ENCODE measurements around the gene IFNL3. TPM values are rescaled to one million over a fixed set of nuclear protein-coding genes. Genes with fewer than 3 reads are reported as not detected.

IFNL3 gene
- total and polyA plus RNA-seq, 5 donors: not detected

DNA sequence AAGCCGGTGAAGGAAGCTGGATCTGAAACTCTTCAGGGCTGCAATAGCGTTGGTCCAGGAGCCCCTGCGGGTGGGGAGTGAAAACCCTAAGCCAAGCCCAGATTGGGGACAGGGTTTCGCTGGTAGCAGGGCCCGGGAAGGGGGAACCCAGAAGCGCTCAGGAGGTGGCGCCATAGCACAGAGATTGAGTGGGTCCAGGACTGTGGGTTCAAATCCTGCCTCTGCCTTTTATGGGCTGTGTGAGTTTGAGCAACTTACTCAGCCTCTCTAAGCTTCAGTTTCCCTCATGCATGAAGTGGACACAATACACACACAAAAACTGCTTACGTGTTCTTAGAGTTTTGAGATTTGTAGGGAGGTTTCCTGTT, 32.4 kb downstream of the IFNL3 start:
- DNase-seq (peak in 2 of 3 donors; percentile 51 to 73), ATAC-seq (peak in 1 of 2 donors; percentile 18)
- H3K9me3 ChIP-seq (ENCODE audit: control insufficient read depth, low read length): no peaks in the 10 kb centered on the region
- H3K4me3 ChIP-seq (ENCODE audit: low read length): no peak overlapping the region
- no peaks in the 10 kb centered on the region for H3K4me1 ChIP-seq (ENCODE audit: control insufficient read depth, insufficient read depth, low read length)
- no peak overlapping the region for H3K27ac ChIP-seq (ENCODE audit: low read length)
- 22% methylated on average over 8 of the region's 8 CpGs for WGBS
- intact Hi-C loops (cut with DNase I): no loop called here
- no peaks in the 10 kb centered on the region for H3K27me3 ChIP-seq (ENCODE audit: control insufficient read depth, insufficient read depth)

- H3K4me1 ChIP-seq (ENCODE audit: control insufficient read depth, insufficient read depth, low read length): no peaks in the 10 kb centered on the region
- H3K27ac ChIP-seq (ENCODE audit: low read length): no peak overlapping the region
- DNase-seq (no peak), ATAC-seq (no peak)
- H3K27me3 ChIP-seq (ENCODE audit: control insufficient read depth, insufficient read depth): no peaks in the 10 kb centered on the region
- H3K4me3 ChIP-seq (ENCODE audit: low read length): no peak overlapping the region
- WGBS: 64% methylated on average over 13 of the region's 13 CpGs
- H3K9me3 ChIP-seq (ENCODE audit: control insufficient read depth, low read length): no peaks in the 10 kb centered on the region
- intact Hi-C loops (cut with DNase I): no loop called here
These were observed 33.0 kb downstream of the IFNL3 start for GRCh38 chr19:39211731-39212374.

DNA sequence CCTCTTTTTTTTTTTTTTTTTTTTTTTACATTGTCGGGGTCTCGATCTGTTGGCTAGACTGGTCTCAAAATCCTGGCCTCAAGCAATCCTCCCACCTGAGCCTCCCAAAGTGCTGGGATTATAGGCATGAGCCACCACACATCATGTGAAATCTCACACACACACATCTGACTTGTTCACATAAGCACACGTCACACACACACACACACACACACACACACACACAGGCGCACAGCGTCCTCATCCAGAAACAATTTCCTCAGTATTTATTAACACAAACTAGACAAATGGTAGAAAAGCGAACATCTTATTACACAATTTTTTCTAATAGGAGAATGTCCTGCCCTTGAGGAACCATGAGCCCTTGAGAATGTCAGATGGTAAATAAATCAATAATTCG, 35.6 kb downstream of the IFNL3 start:
- H3K27me3 ChIP-seq (ENCODE audit: control insufficient read depth, insufficient read depth): no peaks in the 10 kb centered on the region
- intact Hi-C loops (cut with DNase I): no loop called here
- no peaks in the 10 kb centered on the region for H3K4me1 ChIP-seq (ENCODE audit: control insufficient read depth, insufficient read depth, low read length)
- H3K9me3 ChIP-seq (ENCODE audit: control insufficient read depth, low read length): no peaks in the 10 kb centered on the region
- H3K4me3 ChIP-seq (ENCODE audit: low read length): no peak overlapping the region
- no peak overlapping the region for H3K27ac ChIP-seq (ENCODE audit: low read length)
- DNase-seq: no peak
- no peak for ATAC-seq
- WGBS: 79% methylated on average over 7 of the region's 7 CpGs

- no peaks in the 10 kb centered on the region for H3K27me3 ChIP-seq (ENCODE audit: control insufficient read depth, insufficient read depth)
- H3K4me1 ChIP-seq (ENCODE audit: control insufficient read depth, insufficient read depth, low read length): no peaks in the 10 kb centered on the region
- H3K9me3 ChIP-seq (ENCODE audit: control insufficient read depth, low read length): no peaks in the 10 kb centered on the region
- intact Hi-C loops (cut with DNase I): no loop called here
- H3K4me3 ChIP-seq (ENCODE audit: low read length): no peak overlapping the region
- ATAC-seq: no peak
- DNase-seq: no peak
- H3K27ac ChIP-seq (ENCODE audit: low read length): no peak overlapping the region
- 71% methylated on average over 9 of the region's 9 CpGs for WGBS
These were observed 36.5 kb downstream of the IFNL3 start for GRCh38 chr19:39208175-39208795.

GRCh38 chr19:39207293-39207836, 37.4 kb downstream of the IFNL3 start:
- Histone ChIP-seq H3K27me3 (ENCODE audit: control insufficient read depth, insufficient read depth) (no peaks in the 10 kb centered on the region), H3K27ac (ENCODE audit: low read length) (no peak overlapping the region), H3K4me3 (ENCODE audit: low read length) (no peak overlapping the region), H3K9me3 (ENCODE audit: control insufficient read depth, low read length) (no peaks in the 10 kb centered on the region), H3K4me1 (ENCODE audit: control insufficient read depth, insufficient read depth, low read length) (no peaks in the 10 kb centered on the region)
- WGBS: 71% methylated on average over 6 of the region's 6 CpGs
- DNase-seq (no peak), ATAC-seq (no peak)
- intact Hi-C loops (cut with DNase I): no loop called here

- no peak for ATAC-seq
- Histone ChIP-seq H3K27ac (ENCODE audit: low read length) (no peak overlapping the region), H3K9me3 (ENCODE audit: control insufficient read depth, low read length) (no peaks in the 10 kb centered on the region), H3K27me3 (ENCODE audit: control insufficient read depth, insufficient read depth) (no peaks in the 10 kb centered on the region), H3K4me1 (ENCODE audit: control insufficient read depth, insufficient read depth, low read length) (no peaks in the 10 kb centered on the region), H3K4me3 (ENCODE audit: low read length) (no peak overlapping the region)
- intact Hi-C loops (cut with DNase I): no loop called here
- DNase-seq: no peak
- WGBS: 87% methylated on average over 6 of the region's 6 CpGs
These were observed 38.7 kb downstream of the IFNL3 start for GRCh38 chr19:39206122-39206521.

- Histone ChIP-seq H3K4me1 (ENCODE audit: control insufficient read depth, insufficient read depth, low read length) (no peaks in the 10 kb centered on the region), H3K27ac (ENCODE audit: low read length) (no peak overlapping the region), H3K4me3 (ENCODE audit: low read length) (no peak overlapping the region), H3K9me3 (ENCODE audit: control insufficient read depth, low read length) (no peaks in the 10 kb centered on the region), H3K27me3 (ENCODE audit: control insufficient read depth, insufficient read depth) (no peaks in the 10 kb centered on the region)
- ATAC-seq (no peak), DNase-seq (no peak)
- intact Hi-C loops (cut with DNase I): no loop called here
- 73% methylated on average over 3 of the region's 3 CpGs for WGBS
These were observed 39.4 kb downstream of the IFNL3 start for GRCh38 chr19:39205449-39205764.

DNA sequence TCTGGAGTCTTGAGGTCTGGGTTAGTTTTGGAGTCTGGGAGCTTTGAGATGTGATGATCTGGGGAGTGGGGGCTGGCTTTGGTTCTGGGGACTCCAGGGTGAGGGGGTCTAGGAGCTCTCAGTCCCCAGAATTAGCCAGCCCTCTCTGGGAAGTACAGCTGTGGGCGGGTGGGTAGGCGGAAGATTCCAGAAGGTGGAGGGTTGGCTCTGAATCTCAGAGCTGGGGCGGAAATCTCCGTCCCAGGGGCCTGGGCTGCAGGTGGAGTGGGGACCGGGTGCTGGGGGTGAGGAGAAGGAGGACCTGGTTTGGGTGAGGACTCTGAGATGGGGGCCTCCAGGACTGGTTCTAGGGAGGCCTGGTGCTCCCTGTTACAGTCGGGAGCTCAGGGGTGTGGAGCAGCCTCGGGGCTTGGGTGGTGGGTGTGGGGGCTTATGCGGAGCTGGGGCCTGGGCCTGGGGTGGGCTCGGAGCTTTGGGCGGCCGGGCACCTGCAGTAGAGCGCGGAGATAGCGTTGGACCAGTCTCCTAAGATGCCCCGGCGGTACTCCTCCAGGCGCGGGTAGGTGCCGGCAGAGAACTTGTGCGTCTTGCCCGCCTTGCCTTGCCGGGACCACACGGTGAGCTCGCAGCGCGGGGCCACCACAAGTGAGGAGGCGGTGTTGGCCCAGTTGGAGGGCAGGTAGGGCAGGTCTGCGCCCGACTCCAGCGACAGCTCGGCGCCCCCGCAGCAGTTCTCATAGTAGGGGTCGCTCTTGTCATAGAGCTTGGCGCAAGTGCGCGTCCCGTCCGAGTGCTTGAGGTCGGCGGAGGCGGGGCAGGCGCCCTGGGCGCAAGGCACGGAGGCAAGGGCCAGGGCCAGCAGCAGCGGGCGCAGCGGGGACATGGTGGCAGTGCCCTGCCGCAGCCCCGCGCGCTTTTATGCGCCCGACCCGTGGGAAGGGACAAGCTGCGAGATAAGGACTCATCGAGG, 41.1 kb downstream of the IFNL3 start, which contains the start of gene SYCN:
Gene SYCN (minus strand): TSS at position 892 of the 970 bp plus-strand sequence. CDS start 9 bp downstream, at position 883.
- ATAC-seq (peak in 1 of 2 donors; percentile 15), DNase-seq (no peak)
- WGBS: 21% methylated on average over 57 of the region's 57 CpGs
- no peaks in the 10 kb centered on the region for H3K4me1 ChIP-seq (ENCODE audit: control insufficient read depth, insufficient read depth, low read length)
- H3K27me3 ChIP-seq (ENCODE audit: control insufficient read depth, insufficient read depth): no peaks in the 10 kb centered on the region
- H3K9me3 ChIP-seq (ENCODE audit: control insufficient read depth, low read length): no peaks in the 10 kb centered on the region
- no peak within 1 kb of the TSS for H3K4me3 ChIP-seq (ENCODE audit: low read length)
- no peak within 1 kb of the TSS for H3K27ac ChIP-seq (ENCODE audit: low read length)
- intact Hi-C loops (cut with DNase I): no loop called here

DNA sequence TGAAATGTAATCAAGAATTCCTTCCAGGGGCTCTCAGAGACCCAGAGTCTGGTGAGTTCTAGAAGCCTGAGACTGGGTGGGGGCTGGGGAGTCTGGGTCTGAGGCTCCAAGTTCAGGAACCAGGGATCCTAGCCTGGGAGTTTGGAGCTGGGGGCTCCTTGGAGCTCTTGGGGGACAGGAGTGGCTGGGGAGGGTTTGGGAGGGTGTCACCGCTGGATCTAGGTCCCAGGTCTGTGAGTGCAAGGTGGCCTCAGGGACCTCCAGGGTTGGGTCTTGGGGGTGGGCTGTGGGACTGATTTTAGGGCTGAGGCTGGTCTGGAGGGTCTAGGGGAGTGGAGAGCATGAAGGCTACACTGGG, 41.8 kb downstream of the IFNL3 start:
- intact Hi-C loops (cut with DNase I): no loop called here
- H3K4me3 ChIP-seq (ENCODE audit: low read length): no peak overlapping the region
- H3K9me3 ChIP-seq (ENCODE audit: control insufficient read depth, low read length): no peaks in the 10 kb centered on the region
- H3K4me1 ChIP-seq (ENCODE audit: control insufficient read depth, insufficient read depth, low read length): no peaks in the 10 kb centered on the region
- DNase-seq (no peak), ATAC-seq (no peak)
- H3K27me3 ChIP-seq (ENCODE audit: control insufficient read depth, insufficient read depth): no peaks in the 10 kb centered on the region
- WGBS: 95% methylated on average over 1 of the region's 1 CpG
- no peak overlapping the region for H3K27ac ChIP-seq (ENCODE audit: low read length)

DNA sequence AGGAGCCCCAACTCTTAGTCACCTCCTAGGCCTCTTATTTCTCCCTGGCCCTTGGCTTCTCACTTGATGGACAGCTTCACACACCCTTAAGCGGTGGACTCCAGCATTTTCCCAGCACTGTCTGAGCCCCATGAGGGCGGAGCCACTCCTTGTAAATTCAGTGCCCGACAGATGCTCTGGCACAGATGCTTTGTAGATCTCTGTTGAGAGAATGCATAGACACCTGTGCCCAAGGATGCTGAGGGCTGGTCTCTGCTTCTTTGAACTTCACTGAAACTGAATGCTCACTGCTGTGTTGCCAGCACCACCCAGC, 44.0 kb downstream of the IFNL3 start:
- intact Hi-C loops (cut with DNase I): no loop called here
- Histone ChIP-seq H3K27me3 (ENCODE audit: control insufficient read depth, insufficient read depth) (no peaks in the 10 kb centered on the region), H3K4me1 (ENCODE audit: control insufficient read depth, insufficient read depth, low read length) (no peaks in the 10 kb centered on the region), H3K9me3 (ENCODE audit: control insufficient read depth, low read length) (no peaks in the 10 kb centered on the region), H3K4me3 (ENCODE audit: low read length) (no peak overlapping the region), H3K27ac (ENCODE audit: low read length) (no peak overlapping the region)
- peak in 1 of 3 donors; percentile 6 for DNase-seq
- ATAC-seq: no peak
- WGBS: 87% methylated on average over 3 of the region's 3 CpGs
